Neural progenitor cell (in vitro differentiated cells): ENCODE measurements around the gene NPM1. TPM values are rescaled to one million over a fixed set of nuclear protein-coding genes. Genes with fewer than 3 reads are reported as not detected.

ENCODE experiments used
- DNase-seq: peaks from one replicate; pipeline ENCODE4 v3.0.0-alpha.2; 2016; ENCODE audit warnings: low spot score
- H2AFZ ChIP-seq: fragments of 200-600 bp; sonication (generic); replicated peaks from 2 replicates; pipeline ENCODE4 v1.6.1; 2016; ENCODE audit warnings: antibody characterized with exemption
- H3F3A ChIP-seq: fragments of 200-600 bp; sonication (generic); 2 replicates; pipeline ENCODE4 v1.6.1; 2016; ENCODE audit warnings: antibody characterized with exemption, low read depth
- H3K27ac ChIP-seq: fragments of 200-600 bp; sonication (generic); 2 replicates; pipeline ENCODE4 v1.5.1; 2016; ENCODE audit warnings: mild to moderate bottlenecking
- H3K27me3 ChIP-seq: fragments of 200-600 bp; sonication (generic); 2 replicates; pipeline ENCODE4 v1.6.1; 2016; ENCODE audit warnings: mild to moderate bottlenecking, moderate library complexity
- H3K36me3 ChIP-seq: fragments of 200-600 bp; sonication (generic); 2 replicates; pipeline ENCODE4 v1.5.1; 2016
- H3K4me1 ChIP-seq: fragments of 200-600 bp; sonication (generic); 2 replicates; pipeline ENCODE4 v1.6.1; 2016; ENCODE audit warnings: mixed run types
- H3K4me2 ChIP-seq: fragments of 200-600 bp; sonication (generic); 2 replicates; pipeline ENCODE4 v1.6.1; 2016
- H3K4me3 ChIP-seq: fragments of 200-600 bp; sonication (generic); 2 replicates; pipeline ENCODE4 v1.5.1; 2016
- H3K79me2 ChIP-seq: fragments of 200-600 bp; sonication (generic); 2 replicates; pipeline ENCODE4 v1.6.1; 2016; ENCODE audit warnings: low read depth
- H3K9ac ChIP-seq: fragments of 200-600 bp; sonication (generic); 2 replicates; pipeline ENCODE4 v1.6.1; 2016
- H3K9me3 ChIP-seq: fragments of 200-600 bp; sonication (generic); 2 replicates; pipeline ENCODE4 v1.5.1; 2016; ENCODE audit warnings: low read depth
- H4K20me1 ChIP-seq: fragments of 200-600 bp; sonication (generic); 2 replicates; pipeline ENCODE4 v1.6.1; 2016; ENCODE audit warnings: low read depth
- H3K27ac Mint-ChIP-seq: 3 replicates; pipeline ENCODE4 v1.8.0; 2021; ENCODE audit warnings: mixed read lengths
- H3K27me3 Mint-ChIP-seq: 2 replicates; pipeline ENCODE4 v1.8.0; 2022; ENCODE audit warnings: low read depth, mild to moderate bottlenecking, inconsistent platforms, moderate library complexity, mixed read lengths; ENCODE audit not compliant: insufficient read depth
- H3K36me3 Mint-ChIP-seq: 3 replicates; pipeline ENCODE4 v1.8.0; 2021; ENCODE audit warnings: mixed read lengths
- H3K4me1 Mint-ChIP-seq: 3 replicates; pipeline ENCODE4 v1.8.0; 2021; ENCODE audit warnings: mixed read lengths
- H3K4me3 Mint-ChIP-seq: 3 replicates; pipeline ENCODE4 v1.8.0; 2021; ENCODE audit warnings: mild to moderate bottlenecking, moderate library complexity, mixed read lengths
- H3K9me3 Mint-ChIP-seq: 3 replicates; pipeline ENCODE4 v1.8.0; 2020; ENCODE audit warnings: mixed read lengths
- EZH2 ChIP-seq: fragments of 200-600 bp; sonication (generic); IDR thresholded peaks from 2 replicates; pipeline ENCODE4 v1.6.1; 2017; ENCODE audit warnings: antibody characterized with exemption, mild to moderate bottlenecking, moderate library complexity
- EZH2phosphoT487 ChIP-seq: fragments of 200-600 bp; sonication (generic); IDR thresholded peaks from 2 replicates; pipeline ENCODE4 v1.6.1; 2017; ENCODE audit warnings: antibody characterized with exemption
- total RNA-seq: library from RNA; depleted of rRNA; stranded (reverse); fragments of >200 nt; gene quantifications from 2 replicates; pipeline ENCODE4 v1.2.3, GENCODE V29; 2015; ENCODE audit warnings: low replicate concordance
- TF ChIP-seq, protein P1 (sequence below): fragments of 200-600 bp; sonication (generic); IDR thresholded peaks from 2 replicates; pipeline ENCODE4 v1.5.1; 2017; ENCODE audit warnings: antibody characterized with exemption, mild to moderate bottlenecking

NPM1 gene
- total RNA-seq, 1 donor from 2014 or later = 3,685 TPM

DNA sequence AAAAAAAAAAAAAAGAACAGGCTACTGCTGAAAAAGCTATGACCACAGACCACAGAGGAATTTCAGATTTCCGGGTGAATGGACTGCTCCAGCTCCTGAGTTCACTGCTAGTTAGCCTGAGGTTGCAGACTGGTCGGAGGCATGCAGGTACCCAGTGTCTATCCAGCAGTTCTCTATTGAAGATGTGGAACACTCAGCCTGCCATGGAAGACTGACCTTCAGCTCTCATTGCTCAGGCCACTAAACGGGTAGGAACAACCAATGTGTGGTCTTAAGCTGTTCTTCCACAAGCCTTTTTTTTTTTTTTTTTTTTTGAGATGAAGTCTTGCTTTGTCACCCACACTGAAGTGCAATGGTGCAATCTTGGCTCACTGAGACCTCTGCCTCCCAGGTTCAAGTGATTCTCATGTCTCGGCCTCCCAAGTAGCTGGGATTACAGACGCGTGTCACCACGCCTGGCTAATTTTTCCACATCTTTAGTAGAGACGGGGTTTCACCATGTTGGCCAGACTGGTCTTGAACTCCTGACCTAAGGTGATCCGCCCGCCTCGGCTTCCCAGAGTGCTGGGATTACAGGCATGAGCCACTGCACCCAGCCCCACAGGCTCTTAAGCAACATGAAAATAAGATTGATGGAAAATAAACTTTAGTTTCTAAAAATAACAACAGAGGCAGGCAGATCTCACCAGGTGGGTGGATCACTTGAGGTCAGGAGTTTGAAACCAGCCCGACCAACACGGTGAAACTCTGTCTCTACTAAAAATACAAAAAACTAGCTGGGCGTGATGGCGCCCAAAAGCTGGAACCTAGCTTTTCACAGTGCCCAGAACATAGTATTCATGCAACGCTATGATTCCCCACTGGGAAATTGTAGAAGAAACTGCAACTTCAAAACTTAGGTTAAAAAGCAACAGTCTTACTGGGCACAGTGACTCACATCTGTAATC, 20.0 kb upstream of the NPM1 start:
- Histone ChIP-seq H3K9ac (no peak overlapping the region), H3K4me2 (no peak overlapping the region), H3K4me1 (no peaks in the 10 kb centered on the region), H3K36me3 (no peaks in the 10 kb centered on the region), H3K27ac (no peak overlapping the region), H3K79me2 (no peaks in the 10 kb centered on the region), H3F3A (no peaks in the 10 kb centered on the region), H2AFZ (no peak overlapping the region), H3K9me3 (no peaks in the 10 kb centered on the region), H3K27me3 (no peaks in the 10 kb centered on the region), H4K20me1 (no peaks in the 10 kb centered on the region), H3K4me3 (no peak overlapping the region)
- no peaks in the 10 kb centered on the region for H3K4me1 Mint-ChIP-seq
- DNase-seq = no peak
- no peak overlapping the region for H3K27ac Mint-ChIP-seq
- H3K4me3 Mint-ChIP-seq = no peak overlapping the region
- H3K36me3 Mint-ChIP-seq = no peaks in the 10 kb centered on the region
- H3K27me3 Mint-ChIP-seq = peaks cover 8% of the 10 kb centered on the region
- TF ChIP-seq EZH2phosphoT487 = no peak
- no peak for TF ChIP-seq EZH2
- TF ChIP-seq, protein P1, sequence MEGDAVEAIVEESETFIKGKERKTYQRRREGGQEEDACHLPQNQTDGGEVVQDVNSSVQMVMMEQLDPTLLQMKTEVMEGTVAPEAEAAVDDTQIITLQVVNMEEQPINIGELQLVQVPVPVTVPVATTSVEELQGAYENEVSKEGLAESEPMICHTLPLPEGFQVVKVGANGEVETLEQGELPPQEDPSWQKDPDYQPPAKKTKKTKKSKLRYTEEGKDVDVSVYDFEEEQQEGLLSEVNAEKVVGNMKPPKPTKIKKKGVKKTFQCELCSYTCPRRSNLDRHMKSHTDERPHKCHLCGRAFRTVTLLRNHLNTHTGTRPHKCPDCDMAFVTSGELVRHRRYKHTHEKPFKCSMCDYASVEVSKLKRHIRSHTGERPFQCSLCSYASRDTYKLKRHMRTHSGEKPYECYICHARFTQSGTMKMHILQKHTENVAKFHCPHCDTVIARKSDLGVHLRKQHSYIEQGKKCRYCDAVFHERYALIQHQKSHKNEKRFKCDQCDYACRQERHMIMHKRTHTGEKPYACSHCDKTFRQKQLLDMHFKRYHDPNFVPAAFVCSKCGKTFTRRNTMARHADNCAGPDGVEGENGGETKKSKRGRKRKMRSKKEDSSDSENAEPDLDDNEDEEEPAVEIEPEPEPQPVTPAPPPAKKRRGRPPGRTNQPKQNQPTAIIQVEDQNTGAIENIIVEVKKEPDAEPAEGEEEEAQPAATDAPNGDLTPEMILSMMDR = no peak
- H3K9me3 Mint-ChIP-seq = peaks cover 2% of the 10 kb centered on the region

DNA sequence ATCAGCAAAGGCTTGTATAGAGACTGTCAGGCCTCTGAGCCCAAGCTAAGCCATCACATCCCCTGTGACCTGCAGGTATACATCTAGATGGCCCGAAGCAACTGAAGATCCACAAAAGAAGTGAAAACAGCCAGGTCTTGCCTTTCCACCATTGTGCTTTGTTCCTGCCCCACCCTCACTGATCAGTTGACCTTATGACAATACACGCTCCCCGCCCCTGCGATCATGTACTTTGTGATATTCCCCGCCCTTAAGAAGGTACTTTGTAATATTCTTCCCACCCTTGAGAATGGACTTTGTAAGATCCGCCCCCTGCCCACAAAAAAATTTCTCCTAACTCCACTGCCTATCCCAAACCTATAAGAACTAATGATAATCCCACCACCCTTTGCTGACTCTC, 18.6 kb upstream of the NPM1 start:
- no peak overlapping the region for H3K27ac Mint-ChIP-seq
- no peaks in the 10 kb centered on the region for H4K20me1 ChIP-seq

DNA sequence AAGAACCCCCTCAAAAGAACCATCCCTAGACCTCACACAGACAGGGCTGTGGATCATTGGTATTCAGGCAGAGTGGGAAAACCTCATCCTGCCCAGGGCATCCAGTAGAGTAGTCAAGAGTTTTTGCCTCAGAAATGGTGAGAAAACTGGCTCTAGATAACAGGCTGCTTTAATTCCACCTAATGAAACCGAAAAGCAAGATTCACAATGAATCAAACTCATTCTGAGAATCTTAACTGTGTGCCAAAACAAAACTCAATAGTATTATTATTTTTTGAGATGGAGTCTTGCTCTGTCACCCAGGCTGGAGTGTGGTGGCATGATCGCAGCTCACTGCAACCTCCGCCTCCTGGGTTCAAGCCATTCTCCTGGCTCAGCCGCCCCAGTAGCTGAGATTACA, 17.8 kb upstream of the NPM1 start:
- no peaks in the 10 kb centered on the region for H3K4me1 Mint-ChIP-seq
- no peak for DNase-seq
- TF ChIP-seq EZH2 = no peak
- TF ChIP-seq, protein P1 = no peak
- no peak for TF ChIP-seq EZH2phosphoT487
- no peak overlapping the region for H3K4me2 ChIP-seq
- no peaks in the 10 kb centered on the region for H3K4me1 ChIP-seq
- H3K36me3 ChIP-seq = no peaks in the 10 kb centered on the region
- H3K9me3 Mint-ChIP-seq = peaks cover 2% of the 10 kb centered on the region
- no peaks in the 10 kb centered on the region for H3K9me3 ChIP-seq
- H3K9ac ChIP-seq = no peak overlapping the region
- no peaks in the 10 kb centered on the region for H3K79me2 ChIP-seq
- H3F3A ChIP-seq = no peaks in the 10 kb centered on the region
- H3K27me3 ChIP-seq = no peaks in the 10 kb centered on the region
- no peak overlapping the region for H3K27ac ChIP-seq
- H2AFZ ChIP-seq = no peak overlapping the region
- no peaks in the 10 kb centered on the region for H4K20me1 ChIP-seq
- no peak overlapping the region for H3K4me3 Mint-ChIP-seq
- H3K27ac Mint-ChIP-seq = no peak overlapping the region
- no peaks in the 10 kb centered on the region for H3K36me3 Mint-ChIP-seq
- no peak overlapping the region for H3K4me3 ChIP-seq
- peaks cover 12% of the 10 kb centered on the region for H3K27me3 Mint-ChIP-seq

More for the DNA sequence above, 18.6 kb upstream of the NPM1 start:
- DNase-seq = no peak
- Mint-ChIP-seq H3K36me3 (no peaks in the 10 kb centered on the region), H3K27me3 (peaks cover 8% of the 10 kb centered on the region), H3K4me3 (no peak overlapping the region), H3K4me1 (no peaks in the 10 kb centered on the region), H3K9me3 (peaks cover 2% of the 10 kb centered on the region)
- no peak overlapping the region for H3K4me3 ChIP-seq
- TF ChIP-seq, protein P1 = no peak
- TF ChIP-seq EZH2 (no peak), EZH2phosphoT487 (no peak)
- no peaks in the 10 kb centered on the region for H3F3A ChIP-seq
- no peaks in the 10 kb centered on the region for H3K79me2 ChIP-seq
- H3K27ac ChIP-seq = no peak overlapping the region
- no peaks in the 10 kb centered on the region for H3K4me1 ChIP-seq
- H2AFZ ChIP-seq = no peak overlapping the region
- no peak overlapping the region for H3K9ac ChIP-seq
- H3K27me3 ChIP-seq = no peaks in the 10 kb centered on the region
- H3K9me3 ChIP-seq = no peaks in the 10 kb centered on the region
- H3K4me2 ChIP-seq = no peak overlapping the region
- H3K36me3 ChIP-seq = no peaks in the 10 kb centered on the region
